HG02938 (cell line): ENCODE data around the gene KRT81.
"Not testable (repeated sequence)": the region's sequence is repeated elsewhere in the genome, so short reads cannot be mapped to it uniquely, and the experiment has no call there.

Experiments
- ATAC-seq: cut with Tn5 transposase; IDR thresholded peaks from one replicate; pipeline ENCODE4 v1.9.1; 2021; ENCODE audit warnings: mild to moderate bottlenecking, moderate library complexity; ENCODE audit not compliant: unreplicated experiment

The KRT81 gene

GRCh38 chr12:52256584-52256935, 34.8 kb downstream of the KRT81 start:
- no peak for ATAC-seq

GRCh38 chr12:52255926-52256583, 35.3 kb downstream of the KRT81 start:
- ATAC-seq = no peak

- ATAC-seq = no peak
Measured at GRCh38 chr12:52254965-52255751, 36.2 kb downstream of the KRT81 start.

- ATAC-seq = no peak
Measured at GRCh38 chr12:52254180-52254964, 37.0 kb downstream of the KRT81 start.

GRCh38 chr12:52253391-52254179, 37.7 kb downstream of the KRT81 start:
- no peak for ATAC-seq

GRCh38 chr12:52252728-52253343, 38.5 kb downstream of the KRT81 start:
- no peak for ATAC-seq

- ATAC-seq = not testable (repeated sequence)
Measured at GRCh38 chr12:52252175-52252615, 39.1 kb downstream of the KRT81 start.

- ATAC-seq = no peak
Measured at GRCh38 chr12:52251367-52252051, 39.8 kb downstream of the KRT81 start.

GRCh38 chr12:52250048-52250990, 41.0 kb downstream of the KRT81 start:
- no peak for ATAC-seq

GRCh38 chr12:52249511-52250047, 41.8 kb downstream of the KRT81 start:
- no peak for ATAC-seq

- no peak for ATAC-seq
Measured at GRCh38 chr12:52248541-52249461, 42.5 kb downstream of the KRT81 start.

- ATAC-seq = no peak
Measured at GRCh38 chr12:52247622-52248540, 43.5 kb downstream of the KRT81 start.

- no peak for ATAC-seq
Measured at GRCh38 chr12:52246720-52247621, 44.4 kb downstream of the KRT81 start.

- ATAC-seq = no peak
Measured at GRCh38 chr12:52245962-52246569, 45.3 kb downstream of the KRT81 start.
